Stimulated activated CD4-positive, alpha-beta T cell treated with anti-CD3 and anti-CD28 coated beads, Interleukin-4, amount 100 ng/mL, for 48 hours (primary cell): ENCODE data around the gene PRSS27.

ENCODE experiments used
- DNase-seq, 2 donors: peaks; one replicate each; pipeline ENCODE4 v3.0.0-alpha.2; 2020; ENCODE audit warnings: low read depth in 2 of 2

The PRSS27 gene

DNA sequence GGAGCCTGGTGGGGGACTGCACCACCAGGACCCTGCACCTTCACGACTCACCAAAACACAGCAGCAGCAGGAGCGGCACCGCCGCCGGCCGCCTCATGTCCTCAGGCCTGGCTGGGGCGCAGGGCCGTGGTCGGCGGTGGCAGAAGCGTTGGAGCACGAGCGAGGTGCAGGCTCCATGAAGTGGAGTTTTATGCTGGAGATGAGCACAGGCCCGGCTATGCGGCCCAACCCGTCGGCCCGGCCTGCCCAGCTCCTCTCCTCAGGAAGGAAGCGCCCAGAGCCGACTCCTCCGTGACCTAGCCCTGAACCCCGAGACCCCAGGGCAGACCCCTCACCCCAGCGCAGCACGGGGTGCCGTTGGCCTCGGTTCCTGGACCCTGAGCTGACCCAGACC is at the start of gene PRSS27:
Gene PRSS27, minus strand, starts transcription at position 161 of the 394 bp plus-strand sequence. Its CDS starts 64 bp downstream, at position 97.
- no peak for DNase-seq

GRCh38 chr16:2769675-2770056 is 49.6 kb upstream of the PRSS27 start:
- no peak for DNase-seq

DNA sequence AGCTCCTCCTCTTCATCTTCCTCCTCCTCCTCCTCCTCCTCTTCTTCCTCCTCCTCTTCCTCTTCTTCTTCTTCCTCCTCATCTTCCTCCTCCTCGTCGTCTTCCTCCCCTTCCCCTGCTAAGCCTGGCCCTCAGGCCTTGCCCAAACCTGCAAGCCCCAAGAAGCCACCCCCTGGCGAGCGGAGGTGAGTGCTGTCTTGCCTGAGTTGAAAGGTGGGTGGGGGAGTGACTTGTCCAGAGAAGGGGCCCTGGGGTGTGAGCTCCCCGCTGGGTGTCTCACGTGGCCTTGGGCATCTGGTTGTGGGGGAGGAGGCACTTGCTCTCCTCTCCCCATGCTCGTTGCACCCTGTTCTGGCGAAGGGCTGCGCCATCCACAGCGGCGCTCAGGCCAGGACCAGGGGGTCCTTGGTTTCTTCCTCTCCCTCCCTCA is 49.1 kb upstream of the PRSS27 start:
- DNase-seq: no peak

DNA sequence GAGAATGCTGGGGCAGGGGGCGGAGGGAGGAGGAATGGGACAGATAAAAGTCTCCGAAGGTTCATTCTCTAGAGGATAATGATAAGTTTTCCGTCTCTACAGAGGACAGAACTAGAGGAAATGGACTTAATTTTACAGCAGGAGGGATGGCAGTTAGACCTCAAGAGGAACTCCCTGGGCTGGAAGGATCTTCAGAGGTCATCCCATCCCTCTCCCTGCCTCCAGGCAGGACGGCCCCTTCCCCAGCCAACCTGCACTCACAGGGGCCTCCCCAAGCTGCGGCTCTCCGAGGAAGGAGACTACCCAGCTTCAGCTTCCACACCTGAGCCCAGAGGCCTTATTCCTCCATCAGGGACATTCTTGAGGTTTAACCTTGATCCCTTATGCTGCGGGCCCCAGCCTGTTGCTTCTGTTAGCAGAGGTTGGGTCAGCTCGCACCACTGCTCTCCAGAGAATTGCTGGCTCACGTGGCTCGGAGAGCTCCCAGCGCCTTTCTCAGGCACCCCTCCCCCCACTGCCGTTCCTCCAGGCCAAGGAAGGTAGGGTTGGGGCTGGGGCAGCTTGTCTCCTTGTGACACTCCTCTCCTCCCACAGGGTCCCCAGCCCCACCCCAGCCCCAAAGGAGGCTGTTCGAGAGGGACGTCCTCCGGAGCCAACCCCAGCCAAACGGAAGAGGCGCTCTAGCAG is 48.5 kb upstream of the PRSS27 start:
- DNase-seq: no peak

DNA sequence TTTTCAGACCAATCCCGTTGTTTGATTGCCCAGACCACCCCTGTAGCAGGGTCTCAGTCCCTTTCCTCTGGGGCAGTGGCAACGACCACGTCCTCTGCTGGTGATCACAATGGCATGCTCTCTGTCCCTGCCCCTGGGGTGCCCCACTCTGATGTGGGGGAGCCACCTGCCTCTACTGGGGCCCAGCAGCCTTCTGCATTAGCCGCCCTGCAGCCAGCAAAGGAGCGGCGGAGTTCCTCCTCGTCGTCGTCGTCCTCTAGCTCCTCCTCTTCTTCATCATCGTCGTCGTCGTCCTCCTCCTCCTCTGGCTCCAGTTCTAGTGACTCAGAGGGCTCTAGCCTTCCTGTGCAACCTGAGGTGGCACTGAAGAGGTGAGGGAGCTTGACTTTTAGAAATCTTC is 47.9 kb upstream of the PRSS27 start:
- no peak for DNase-seq

GRCh38 chr16:2767140-2767731 is 47.2 kb upstream of the PRSS27 start:
- DNase-seq: no peak

GRCh38 chr16:2766430-2767139 is 46.6 kb upstream of the PRSS27 start:
- no peak for DNase-seq

DNA sequence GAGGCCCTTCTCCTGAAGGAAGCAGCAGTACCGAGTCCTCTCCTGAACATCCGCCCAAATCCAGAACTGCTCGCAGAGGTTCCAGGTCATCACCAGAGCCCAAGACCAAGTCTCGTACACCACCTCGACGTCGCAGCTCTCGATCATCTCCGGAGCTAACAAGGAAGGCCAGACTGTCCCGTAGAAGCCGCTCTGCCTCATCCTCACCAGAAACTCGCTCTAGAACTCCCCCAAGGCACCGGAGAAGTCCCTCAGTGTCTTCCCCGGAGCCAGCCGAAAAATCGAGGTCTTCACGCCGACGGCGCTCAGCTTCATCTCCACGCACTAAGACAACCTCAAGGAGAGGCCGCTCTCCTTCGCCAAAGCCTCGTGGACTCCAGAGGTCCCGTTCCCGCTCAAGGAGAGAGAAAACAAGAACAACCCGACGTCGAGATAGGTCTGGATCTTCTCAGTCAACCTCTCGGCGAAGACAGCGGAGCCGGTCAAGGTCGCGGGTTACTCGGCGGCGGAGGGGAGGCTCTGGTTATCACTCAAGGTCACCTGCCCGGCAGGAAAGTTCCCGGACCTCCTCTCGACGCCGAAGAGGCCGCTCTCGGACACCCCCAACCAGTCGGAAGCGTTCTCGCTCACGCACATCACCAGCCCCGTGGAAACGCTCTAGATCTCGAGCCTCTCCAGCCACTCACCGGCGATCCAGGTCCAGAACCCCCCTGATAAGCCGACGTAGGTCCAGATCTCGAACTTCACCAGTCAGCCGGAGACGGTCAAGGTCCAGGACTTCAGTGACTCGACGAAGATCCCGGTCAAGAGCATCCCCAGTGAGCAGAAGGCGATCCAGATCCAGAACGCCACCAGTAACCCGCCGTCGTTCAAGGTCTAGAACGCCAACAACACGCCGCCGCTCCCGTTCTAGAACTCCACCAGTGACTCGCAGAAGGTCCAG is 45.7 kb upstream of the PRSS27 start:
- no peak for DNase-seq

- DNase-seq: no peak
Measured at GRCh38 chr16:2764718-2765117, 44.7 kb upstream of the PRSS27 start.

DNA sequence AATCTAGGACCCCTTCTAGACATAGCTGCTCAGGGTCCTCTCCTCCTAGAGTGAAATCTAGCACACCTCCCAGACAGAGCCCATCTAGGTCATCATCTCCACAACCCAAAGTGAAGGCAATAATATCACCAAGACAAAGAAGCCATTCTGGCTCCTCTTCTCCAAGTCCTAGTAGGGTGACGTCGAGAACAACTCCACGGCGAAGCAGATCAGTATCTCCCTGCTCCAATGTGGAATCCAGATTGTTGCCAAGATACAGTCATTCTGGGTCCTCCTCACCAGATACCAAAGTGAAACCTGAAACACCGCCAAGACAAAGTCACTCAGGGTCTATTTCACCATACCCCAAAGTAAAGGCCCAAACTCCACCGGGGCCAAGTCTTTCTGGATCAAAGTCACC is 43.1 kb upstream of the PRSS27 start:
- DNase-seq: no peak

GRCh38 chr16:2762711-2763110 is 42.7 kb upstream of the PRSS27 start:
- DNase-seq: no peak

GRCh38 chr16:2761886-2762583 is 42.0 kb upstream of the PRSS27 start:
- DNase-seq: no peak

- no peak for DNase-seq
Measured at GRCh38 chr16:2761472-2761871, 41.4 kb upstream of the PRSS27 start.

- DNase-seq: no peak
Measured at GRCh38 chr16:2757344-2757743, 37.3 kb upstream of the PRSS27 start.

DNA sequence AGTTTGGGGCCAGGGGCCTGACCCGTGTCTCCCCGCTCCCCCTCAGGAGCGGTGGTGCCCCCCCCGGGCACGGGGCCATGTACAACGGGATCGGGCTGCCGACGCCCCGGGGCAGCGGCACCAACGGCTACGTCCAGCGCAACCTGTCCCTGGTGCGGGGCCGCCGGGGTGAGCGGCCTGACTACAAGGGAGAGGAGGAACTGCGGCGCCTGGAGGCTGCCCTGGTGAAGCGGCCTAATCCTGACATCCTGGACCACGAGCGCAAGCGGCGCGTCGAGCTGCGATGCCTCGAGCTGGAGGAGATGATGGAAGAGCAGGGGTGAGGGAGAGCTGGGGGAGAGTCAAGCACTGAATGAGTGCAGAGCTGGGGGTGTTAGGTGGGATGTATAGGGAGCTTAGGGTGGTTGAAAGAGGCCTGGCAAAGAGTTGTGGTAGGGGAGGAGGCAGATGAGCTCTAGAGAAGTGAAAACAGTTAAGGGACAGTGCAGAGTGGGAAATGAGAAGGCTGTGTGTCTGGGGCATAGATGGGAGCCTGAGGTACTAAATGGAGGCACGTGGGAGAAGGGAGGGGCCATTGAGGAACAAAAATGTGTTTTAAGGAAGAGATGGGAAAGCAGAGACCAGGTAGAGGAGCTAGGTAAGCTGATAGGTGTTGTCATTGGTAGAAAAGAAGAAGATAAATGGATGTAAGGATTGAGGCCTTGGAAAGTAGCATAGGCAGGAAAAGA is 36.4 kb upstream of the PRSS27 start:
- DNase-seq: no peak

- DNase-seq: no peak
Measured at GRCh38 chr16:2755158-2755557, 35.1 kb upstream of the PRSS27 start.

DNA sequence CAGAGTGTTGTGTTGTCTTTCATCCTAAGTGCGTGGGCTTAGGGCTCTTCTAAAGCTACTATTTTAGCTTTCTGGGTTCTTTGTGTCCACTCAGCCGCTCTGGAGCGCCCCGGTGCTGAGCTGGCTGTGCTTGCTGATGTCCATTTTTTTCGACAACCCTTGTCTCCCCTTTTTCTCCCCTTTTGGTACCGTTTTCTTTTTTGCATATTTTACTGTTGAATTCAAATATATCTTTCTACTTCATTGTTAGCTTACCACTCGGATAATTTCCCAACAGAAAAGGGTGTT is 33.7 kb upstream of the PRSS27 start:
- no peak for DNase-seq

DNA sequence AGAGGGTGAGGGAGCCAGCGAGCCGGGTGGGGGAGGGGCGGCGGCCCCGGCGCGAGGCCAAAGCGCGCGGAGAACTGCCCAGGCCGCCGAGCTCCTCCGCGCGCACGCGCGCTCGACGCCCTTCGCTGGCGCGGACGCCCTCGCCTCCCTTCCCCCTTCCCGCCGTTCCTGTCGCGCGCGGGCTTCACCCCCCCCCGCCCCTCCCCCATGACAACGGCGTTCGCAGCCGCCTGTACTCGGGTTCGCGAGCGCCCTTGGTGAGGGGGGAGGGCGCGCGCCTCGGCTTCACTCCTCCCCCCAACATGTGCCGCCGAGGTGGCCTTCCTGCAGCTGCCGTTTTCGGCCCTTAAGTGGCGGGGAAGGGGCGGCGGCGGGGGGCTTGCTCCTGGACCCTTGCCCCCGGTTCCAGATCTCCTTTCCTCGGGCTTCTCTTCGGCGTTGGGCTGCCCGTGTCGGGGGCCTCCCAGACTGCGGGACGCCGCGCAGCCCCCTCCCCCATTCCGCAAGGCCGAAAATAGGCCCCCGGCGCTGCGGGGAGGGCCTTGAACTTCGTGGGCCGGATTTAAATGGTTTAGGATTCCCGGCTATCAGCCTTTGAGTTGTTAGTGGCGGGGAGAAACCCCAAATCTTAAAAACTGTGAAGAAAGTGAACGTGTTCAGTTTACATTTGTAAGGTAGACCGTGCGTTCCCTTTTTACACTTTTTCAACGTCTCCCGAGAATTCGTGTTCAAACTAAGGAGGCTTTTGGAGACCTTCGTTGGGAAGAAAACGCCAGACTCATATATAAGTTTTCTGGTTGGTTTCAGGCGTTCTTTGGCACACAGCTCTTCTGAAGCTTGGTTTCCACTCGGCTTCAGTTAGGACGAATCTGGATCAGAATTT is 33.1 kb upstream of the PRSS27 start:
- peak in 1 of 2 donors; percentile 72 for DNase-seq

DNA sequence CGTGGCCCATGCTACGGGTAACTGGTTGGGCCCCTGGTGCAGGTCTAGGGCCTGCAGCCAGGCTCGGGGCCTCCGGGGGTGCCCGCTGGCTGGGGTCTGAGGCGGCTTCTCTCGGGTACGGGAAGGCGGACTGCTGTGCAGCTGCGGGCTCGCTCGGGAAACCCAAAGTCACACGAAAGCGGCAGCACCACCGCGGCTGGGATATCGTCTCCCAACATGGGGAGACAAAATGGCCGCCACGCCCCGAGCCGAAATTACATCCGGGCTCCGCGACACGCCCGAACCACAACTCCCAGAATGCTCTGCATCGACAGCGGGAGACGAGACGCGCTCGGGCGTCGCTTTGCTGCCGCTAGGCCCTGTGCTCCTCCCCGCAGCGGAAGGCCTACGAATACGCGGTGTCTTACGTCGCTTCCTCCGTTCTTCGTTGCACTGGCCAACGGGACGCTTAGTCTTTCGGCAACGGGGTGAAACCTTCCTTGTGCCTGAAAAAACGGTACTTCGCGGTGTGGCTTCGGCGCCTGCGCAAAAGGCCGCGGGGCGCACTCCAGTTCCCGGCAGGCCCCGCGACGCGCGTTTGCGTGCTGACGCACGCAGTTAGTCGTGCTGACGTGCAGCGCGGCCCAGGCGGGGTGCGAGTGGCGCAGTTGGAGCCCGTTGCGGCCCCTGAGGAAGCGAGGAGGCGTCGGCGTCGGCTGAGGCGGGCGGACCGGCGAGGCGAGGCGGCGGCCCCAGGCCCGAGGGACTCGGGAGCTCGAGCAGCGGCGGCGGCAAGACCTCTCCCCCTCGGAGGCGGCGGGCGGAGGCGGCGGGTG is 32.2 kb upstream of the PRSS27 start, which contains the start of gene SRRM2:
Gene SRRM2, plus strand, starts transcription at position 604 of the 815 bp plus-strand sequence. CDS start 3,727 bp downstream, outside the sequence.
- peak; percentile 88 to 92 for DNase-seq
